Aorta (tissue), 5 donors: Measurements from ENCODE around the gene SPDEF. TPM values are rescaled to one million over a fixed set of nuclear protein-coding genes. Genes with fewer than 3 reads are reported as not detected.

ENCODE experiments used
- ATAC-seq: fragments of 200-7000 bp; cut with Tn5 transposase; one replicate; pipeline ENCODE4 v1.9.1; 2022; ENCODE audit warnings: moderate library complexity; ENCODE audit not compliant: low FRiP score
- DNase-seq, 2 donors: peaks; one replicate each; pipeline ENCODE4 v3.0.0-alpha.2; 2020
- H3K27ac ChIP-seq, 2 donors: one replicate each; pipeline ENCODE4 v1.5.1; 2013; ENCODE audit warnings: low read length in 2 of 2, mild to moderate bottlenecking in 2 of 2, moderate library complexity in 2 of 2, control low read depth in 1 of 2, inconsistent platforms in 1 of 2, low read depth in 1 of 2
- H3K27me3 ChIP-seq, 2 donors: one replicate each; pipeline ENCODE4 v1.6.1; 2013; ENCODE audit warnings: control low read depth in 1 of 2, low read length in 1 of 2, mild to moderate bottlenecking in 1 of 2, moderate library complexity in 1 of 2; ENCODE audit not compliant: insufficient read depth in 2 of 2, control insufficient read depth in 1 of 2
- H3K36me3 ChIP-seq, 2 donors: one replicate each; pipeline ENCODE4 v1.6.1; 2013; ENCODE audit warnings: control low read depth in 1 of 2, low read length in 1 of 2, mild to moderate bottlenecking in 1 of 2; ENCODE audit not compliant: insufficient read depth in 2 of 2, control insufficient read depth in 1 of 2
- H3K4me1 ChIP-seq, 2 donors: one replicate each; pipeline ENCODE4 v1.6.1; 2013; ENCODE audit warnings: low read length in 2 of 2, control low read depth in 1 of 2, mild to moderate bottlenecking in 1 of 2, moderate library complexity in 1 of 2; ENCODE audit not compliant: insufficient read depth in 2 of 2, control insufficient read depth in 1 of 2
- H3K4me3 ChIP-seq, 2 donors: one replicate each; pipeline ENCODE4 v1.5.1; 2013; ENCODE audit warnings: low read length in 2 of 2, control low read depth in 1 of 2, mild to moderate bottlenecking in 1 of 2
- H3K9me3 ChIP-seq: one replicate; pipeline ENCODE4 v1.6.1; 2013; ENCODE audit warnings: mild to moderate bottlenecking, low read length; ENCODE audit not compliant: control insufficient read depth
- WGBS, 2 donors: extraction: QIAGEN DNeasy Blood & Tissue Kit; methylation state at CpG; one replicate each; pipeline ENCODE4 v1.1.7; 2013; 5-methylcytosine and 5-hydroxymethylcytosine counted together
- intact Hi-C, 2 donors: fragments of 100-400 bp; cut with DNase I; formaldehyde crosslinking; loops; one replicate each; pipeline versions ENCODE4 v1.14.2 to v1.15.0; 2022
- polyA plus RNA-seq, 2 donors: library from polyadenylated mRNA; stranded (reverse); fragments of 200-250 nt; gene quantifications; one replicate each; pipeline ENCODE4 v1.2.3, GENCODE V29; 2013
- total RNA-seq, 2 donors: library from RNA; stranded (reverse); fragmentation: NEBNext Ultra II Directional; extraction: Animal tissue kit (Norgen Biotek cat#: 25700); gene quantifications; one replicate each; pipeline ENCODE4 v1.2.1, GENCODE V29; 2021
- donor health status: healthy with polysubstance abuse.
- donor health status: Bipolar disorder and iron deficiency.
- donor health status: DM: no; HTN: no; CAD: no.
- donor health status: DM: no; HTN: no; CAD: no.
- donor health status: DM: yes; HTN: yes; CAD: no.

Gene SPDEF
- total and polyA plus RNA-seq, 4 donors = 0.23 to 3.0 (median 0.67) TPM; not detected in 1

GRCh38 chr6:34586327-34587040 is 30.4 kb upstream of the SPDEF start:
- Histone ChIP-seq H3K27ac (no peak overlapping the region), H3K4me1 (no peaks in the 10 kb centered on the region), H3K27me3 (no peaks in the 10 kb centered on the region), H3K36me3 (peaks cover 0 to 5% of the 10 kb centered on the region in 2 donors), H3K9me3 (no peaks in the 10 kb centered on the region), H3K4me3 (no peak overlapping the region)
- 82 to 88% methylated on average over 5 of the region's 5 CpGs for WGBS, 2 donors
- ATAC-seq (no peak), DNase-seq (peak in 1 of 2 donors; percentile 43)
- intact Hi-C loops = no loop called here

DNA sequence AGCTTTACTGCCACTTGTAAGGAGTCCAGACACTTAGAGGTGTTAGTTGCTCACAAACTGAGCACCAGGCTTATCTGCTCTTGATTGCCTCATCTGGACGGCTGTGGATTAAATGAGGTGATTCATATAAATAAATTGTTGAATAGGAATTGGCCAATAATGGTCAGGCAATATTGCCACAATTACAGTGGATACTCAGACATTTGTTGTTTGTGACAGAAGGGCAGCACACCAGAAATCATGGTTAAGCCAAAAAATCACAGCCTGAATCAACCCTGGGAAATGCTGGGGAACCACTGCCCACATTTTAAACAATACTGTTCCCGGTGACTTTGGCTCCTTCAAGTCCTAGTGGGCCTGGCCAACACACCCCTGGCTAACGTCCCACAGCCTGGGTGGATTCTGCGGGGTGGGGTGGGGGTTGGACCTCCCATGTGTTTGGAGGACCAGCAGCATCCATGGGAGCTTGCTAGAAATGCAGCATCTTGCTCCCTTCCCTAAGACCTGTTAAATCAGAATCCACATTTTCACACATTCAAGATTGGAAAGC is 29.5 kb upstream of the SPDEF start:
- H3K27me3 ChIP-seq = no peaks in the 10 kb centered on the region
- ATAC-seq (no peak), DNase-seq (peak in 1 of 2 donors; percentile 76)
- no peaks in the 10 kb centered on the region for H3K4me1 ChIP-seq
- H3K36me3 ChIP-seq = peaks cover 0 to 5% of the 10 kb centered on the region in 2 donors
- no peak overlapping the region for H3K4me3 ChIP-seq
- H3K27ac ChIP-seq = no peak overlapping the region
- intact Hi-C loops = no loop called here
- 9 to 13% methylated on average over 4 of the region's 4 CpGs for WGBS, 2 donors
- H3K9me3 ChIP-seq = no peaks in the 10 kb centered on the region

- ATAC-seq = no peak
- peaks cover 0 to 5% of the 10 kb centered on the region in 2 donors for H3K36me3 ChIP-seq
Measured at GRCh38 chr6:34585108-34585507, 29.0 kb upstream of the SPDEF start.

GRCh38 chr6:34584694-34585093 is 28.6 kb upstream of the SPDEF start:
- H3K4me1 ChIP-seq = no peaks in the 10 kb centered on the region
- no peak overlapping the region for H3K4me3 ChIP-seq
- 94 to 96% methylated on average over 9 of the region's 9 CpGs for WGBS, 2 donors
- no peak overlapping the region for H3K27ac ChIP-seq
- peak in 1 of 2 donors; percentile 44 for DNase-seq
- H3K27me3 ChIP-seq = no peaks in the 10 kb centered on the region
- no peaks in the 10 kb centered on the region for H3K9me3 ChIP-seq
- no peak for ATAC-seq
- H3K36me3 ChIP-seq = peaks cover 0 to 5% of the 10 kb centered on the region in 2 donors
- intact Hi-C loops = no loop called here

More at GRCh38 chr6:34585108-34585507, 29.0 kb upstream of the SPDEF start:
- intact Hi-C loops = no loop called here
- H3K27ac ChIP-seq = no peak overlapping the region
- H3K4me3 ChIP-seq = no peak overlapping the region
- WGBS, 2 donors = 49 to 64% methylated on average over 2 of the region's 2 CpGs
- no peaks in the 10 kb centered on the region for H3K27me3 ChIP-seq
- no peaks in the 10 kb centered on the region for H3K4me1 ChIP-seq
- DNase-seq = peak in 1 of 2 donors; percentile 23
- no peaks in the 10 kb centered on the region for H3K9me3 ChIP-seq

GRCh38 chr6:34583861-34584604 is 27.9 kb upstream of the SPDEF start:
- WGBS, 2 donors = 67 to 74% methylated on average over 5 of the region's 5 CpGs

DNA sequence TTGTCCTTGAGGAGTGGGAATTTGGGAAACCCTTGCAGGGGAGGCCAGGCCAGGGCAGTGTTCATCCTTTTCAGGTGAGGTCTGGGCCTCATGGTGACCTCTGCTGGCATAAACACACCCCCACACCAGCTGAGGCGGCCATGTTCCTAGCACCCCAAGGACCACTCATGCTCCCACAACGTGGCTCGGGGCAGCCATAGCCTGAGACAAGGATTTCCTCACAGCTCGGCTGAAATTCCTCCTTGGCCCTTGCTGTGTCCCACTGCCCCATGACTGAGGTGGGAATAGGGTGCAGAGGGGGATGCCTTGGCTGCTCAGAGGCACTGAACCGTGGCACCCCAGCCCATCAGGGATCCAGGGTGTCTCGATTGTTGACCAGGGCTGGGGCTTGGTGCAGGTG is 27.3 kb upstream of the SPDEF start:
- H3K9me3 ChIP-seq = no peaks in the 10 kb centered on the region
- no peak overlapping the region for H3K27ac ChIP-seq
- ATAC-seq = no peak
- no peaks in the 10 kb centered on the region for H3K4me1 ChIP-seq
- no peaks in the 10 kb centered on the region for H3K27me3 ChIP-seq
- WGBS, 2 donors = 91 to 93% methylated on average over 6 of the region's 6 CpGs
- no peak overlapping the region for H3K4me3 ChIP-seq
- peak in 1 of 2 donors; percentile 61 for DNase-seq
- no peaks in the 10 kb centered on the region for H3K36me3 ChIP-seq
- intact Hi-C loops = no loop called here

More at GRCh38 chr6:34583861-34584604, 27.9 kb upstream of the SPDEF start:
- DNase-seq = peak in 1 of 2 donors; percentile 46
- Histone ChIP-seq H3K27me3 (no peaks in the 10 kb centered on the region), H3K4me1 (no peaks in the 10 kb centered on the region), H3K36me3 (no peaks in the 10 kb centered on the region), H3K4me3 (no peak overlapping the region), H3K9me3 (no peaks in the 10 kb centered on the region), H3K27ac (no peak overlapping the region)
- ATAC-seq = no peak
- intact Hi-C loops = no loop called here

DNA sequence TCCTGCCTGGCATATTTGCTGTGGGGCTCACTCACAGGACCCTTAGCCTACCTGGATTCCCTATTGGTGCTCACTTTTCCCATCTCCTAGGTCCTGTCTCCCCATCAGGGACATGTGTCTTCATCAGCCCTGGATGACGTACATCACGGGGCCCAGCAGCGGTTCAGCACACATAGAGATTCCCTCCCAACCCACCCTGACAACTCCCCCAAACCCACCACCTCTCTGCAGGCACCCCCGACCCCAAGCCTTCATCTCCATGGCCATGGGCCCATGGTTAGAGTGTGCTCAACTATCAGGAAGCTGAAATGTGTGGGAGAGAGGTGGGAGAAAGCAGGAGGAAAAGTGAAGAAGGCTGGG is 25.4 kb upstream of the SPDEF start:
- H3K27ac ChIP-seq = no peak overlapping the region
- no peaks in the 10 kb centered on the region for H3K4me1 ChIP-seq
- intact Hi-C loops = no loop called here
- DNase-seq = peak in 1 of 2 donors; percentile 51
- 95 to 96% methylated on average over 4 of the region's 4 CpGs for WGBS, 2 donors
- no peak overlapping the region for H3K4me3 ChIP-seq
- ATAC-seq = no peak
- no peaks in the 10 kb centered on the region for H3K27me3 ChIP-seq
- H3K36me3 ChIP-seq = no peaks in the 10 kb centered on the region
- no peaks in the 10 kb centered on the region for H3K9me3 ChIP-seq

DNA sequence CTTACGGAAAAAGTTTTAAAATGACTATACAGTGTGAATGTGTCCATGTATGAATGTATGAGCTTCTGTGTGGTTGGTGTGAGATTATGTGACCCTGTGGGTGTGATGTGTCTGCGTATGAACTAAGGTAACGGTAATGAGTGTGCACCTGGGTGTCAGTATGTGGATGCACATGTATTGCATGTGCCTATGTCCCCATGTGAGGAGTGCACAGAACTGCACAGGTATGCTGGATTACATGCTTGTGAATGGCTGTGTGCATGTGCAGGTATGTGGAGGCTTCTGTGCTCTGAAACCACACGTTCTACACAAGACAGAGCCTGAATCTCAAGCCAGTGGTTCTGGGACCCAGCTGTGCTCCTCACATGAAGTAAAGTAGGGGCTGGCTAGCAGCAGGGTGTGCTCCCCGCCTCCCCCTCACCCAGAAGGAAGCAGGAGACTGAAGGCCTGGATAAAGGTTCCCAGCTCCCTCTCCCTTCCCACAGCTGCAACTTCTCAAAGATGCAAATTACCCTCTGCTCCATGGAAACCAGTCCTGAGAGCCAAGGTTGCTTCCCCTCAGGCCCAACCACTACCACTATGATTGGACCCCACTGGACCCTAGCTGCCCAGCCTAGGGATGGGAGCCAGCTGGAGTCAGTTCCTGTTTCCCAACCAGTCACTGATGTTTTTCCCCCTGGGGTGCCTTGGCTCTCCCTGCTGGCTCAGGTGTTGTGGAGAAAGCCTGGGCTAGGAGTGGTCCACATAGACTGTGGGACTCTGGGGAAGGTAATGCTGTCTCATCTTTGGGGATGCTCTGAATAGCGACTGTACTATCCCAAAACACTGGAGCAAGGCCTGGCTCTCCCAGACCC is 24.8 kb upstream of the SPDEF start:
- Histone ChIP-seq H3K4me3 (no peak overlapping the region), H3K36me3 (no peaks in the 10 kb centered on the region), H3K9me3 (no peaks in the 10 kb centered on the region), H3K27ac (no peak overlapping the region), H3K27me3 (no peaks in the 10 kb centered on the region), H3K4me1 (no peaks in the 10 kb centered on the region)
- WGBS, 2 donors = 78 to 81% methylated on average over 6 of the region's 6 CpGs
- no peak for ATAC-seq
- peak in 1 of 2 donors; percentile 22 for DNase-seq
- intact Hi-C loops = no loop called here
